ENCODE data around the gene RNF41.

The RNF41 gene

DNA sequence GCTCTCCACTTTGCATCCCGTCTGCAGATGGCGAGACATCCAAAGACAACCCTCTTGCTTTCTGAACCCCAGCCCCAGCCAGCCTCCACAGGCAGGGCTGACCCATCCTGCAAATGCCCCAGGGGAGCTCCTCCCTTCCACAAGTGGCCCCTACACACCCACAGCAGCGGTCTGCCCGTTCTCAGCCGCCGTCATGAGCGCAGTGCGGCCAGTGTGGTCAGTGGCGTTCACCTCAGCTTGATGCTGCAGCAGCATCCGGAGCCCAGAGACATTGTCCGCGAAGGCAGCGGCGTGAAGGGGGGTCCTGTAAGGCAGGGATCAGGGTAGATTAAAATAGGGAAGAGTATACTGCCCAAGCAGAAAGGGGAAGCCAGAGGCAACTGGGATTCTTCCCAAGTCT is 22.8 kb upstream of the RNF41 start:
- DNase-seq (ENCODE audit: low spot score): no peak
- TF ChIP-seq CTCF (IDR thresholded peaks at IDR 0.05; ENCODE audit: extremely low read depth, insufficient read depth, missing control alignments): no peak
- in situ Hi-C loops (cut with MboI; ENCODE audit: low pct_unique_long_range_greater_than_20kb, low sequenced_read_pairs, unreplicated experiment): no loop called here

DNA sequence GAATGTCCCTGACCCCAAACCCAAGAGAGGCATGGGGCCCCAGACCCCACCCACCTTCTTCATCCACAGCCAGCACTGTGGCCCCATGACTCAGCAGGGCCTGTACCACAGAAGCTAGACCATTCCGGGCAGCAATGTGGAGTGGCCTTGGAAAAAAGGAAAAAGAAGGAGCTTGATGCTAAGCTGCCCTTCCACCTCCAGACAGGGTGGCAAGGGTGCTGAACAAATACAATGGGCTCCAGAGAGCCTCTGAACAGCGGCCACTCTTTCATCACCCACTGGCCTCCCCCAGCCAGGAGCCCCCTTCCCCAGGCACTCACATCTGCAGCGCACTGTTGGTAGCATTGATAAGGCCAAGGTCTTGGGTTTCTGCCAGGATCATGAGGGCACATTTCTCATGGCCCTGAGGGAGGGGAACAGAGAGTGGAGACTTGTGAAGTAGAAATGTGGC is 22.0 kb upstream of the RNF41 start:
- in situ Hi-C loops (cut with MboI; ENCODE audit: low pct_unique_long_range_greater_than_20kb, low sequenced_read_pairs, unreplicated experiment): no loop called here
- no peak for TF ChIP-seq CTCF (IDR thresholded peaks at IDR 0.05; ENCODE audit: extremely low read depth, insufficient read depth, missing control alignments)
- DNase-seq (ENCODE audit: low spot score): no peak

DNA sequence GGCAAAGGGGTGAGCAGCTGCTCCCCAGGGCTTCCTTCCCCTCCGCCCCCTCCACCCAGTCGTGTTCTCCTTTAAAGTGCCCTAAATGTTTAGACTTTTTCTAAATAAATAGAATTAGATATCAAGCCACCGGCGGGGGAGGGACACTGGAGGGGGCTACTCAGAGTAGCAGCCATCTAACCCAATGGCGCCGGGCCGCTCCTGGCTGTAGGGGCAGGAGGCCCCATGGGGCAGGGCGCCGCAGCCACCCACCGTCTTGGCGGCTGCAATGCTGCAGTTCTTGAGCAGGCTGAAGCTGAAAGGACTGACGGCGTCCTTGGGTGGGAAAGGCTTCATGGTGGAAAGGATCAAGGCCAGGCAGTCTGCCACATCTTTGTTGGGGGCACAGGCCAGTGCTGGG is 21.3 kb upstream of the RNF41 start:
- in situ Hi-C loops (cut with MboI; ENCODE audit: low pct_unique_long_range_greater_than_20kb, low sequenced_read_pairs, unreplicated experiment): no loop called here
- DNase-seq (ENCODE audit: low spot score): no peak
- no peak for TF ChIP-seq CTCF (IDR thresholded peaks at IDR 0.05; ENCODE audit: extremely low read depth, insufficient read depth, missing control alignments)

DNA sequence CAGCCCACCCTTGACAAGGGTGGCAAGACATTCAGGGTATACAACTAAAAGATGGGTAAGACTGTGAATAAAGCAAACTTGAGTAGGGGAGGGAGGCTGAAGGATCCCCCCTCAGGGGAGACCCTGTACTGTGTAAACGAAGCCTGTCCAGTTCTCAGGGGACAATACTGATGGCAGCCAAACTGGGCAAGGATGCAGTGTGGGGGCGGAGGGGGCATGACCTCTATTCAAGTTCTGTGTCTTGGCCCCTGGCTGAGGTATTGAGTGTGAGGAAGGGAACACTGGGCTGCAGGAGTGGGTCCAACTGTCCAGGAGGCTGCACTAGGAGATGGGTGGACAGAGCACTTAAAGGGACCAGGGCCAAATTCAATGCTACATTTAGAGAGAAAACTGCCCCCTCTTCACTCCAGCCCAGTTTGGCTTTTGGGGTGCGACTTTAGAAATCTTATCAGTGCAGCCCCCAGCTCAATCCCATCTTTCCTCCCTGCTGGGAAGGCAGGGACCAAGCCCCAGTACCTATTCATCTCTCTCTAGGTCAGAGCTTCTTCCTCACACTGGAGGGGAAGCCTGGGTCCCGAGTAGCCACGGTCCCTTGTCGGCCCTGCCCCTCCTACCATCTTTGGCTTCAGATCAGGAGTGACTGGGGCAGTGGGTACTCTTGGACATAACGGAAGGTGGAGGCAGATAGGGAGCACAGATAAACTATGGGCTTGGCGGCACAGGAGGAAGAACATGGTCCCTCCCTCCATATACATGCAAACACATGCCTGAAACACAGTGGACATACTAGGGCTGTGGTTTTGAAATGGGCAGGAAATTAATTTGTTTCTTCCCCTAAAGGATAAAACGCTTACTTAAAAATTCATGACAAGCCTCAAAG is 19.9 kb upstream of the RNF41 start:
- in situ Hi-C loops (cut with MboI; ENCODE audit: low pct_unique_long_range_greater_than_20kb, low sequenced_read_pairs, unreplicated experiment): no loop called here
- DNase-seq (ENCODE audit: low spot score): no peak
- no peak for TF ChIP-seq CTCF (IDR thresholded peaks at IDR 0.05; ENCODE audit: extremely low read depth, insufficient read depth, missing control alignments)

DNA sequence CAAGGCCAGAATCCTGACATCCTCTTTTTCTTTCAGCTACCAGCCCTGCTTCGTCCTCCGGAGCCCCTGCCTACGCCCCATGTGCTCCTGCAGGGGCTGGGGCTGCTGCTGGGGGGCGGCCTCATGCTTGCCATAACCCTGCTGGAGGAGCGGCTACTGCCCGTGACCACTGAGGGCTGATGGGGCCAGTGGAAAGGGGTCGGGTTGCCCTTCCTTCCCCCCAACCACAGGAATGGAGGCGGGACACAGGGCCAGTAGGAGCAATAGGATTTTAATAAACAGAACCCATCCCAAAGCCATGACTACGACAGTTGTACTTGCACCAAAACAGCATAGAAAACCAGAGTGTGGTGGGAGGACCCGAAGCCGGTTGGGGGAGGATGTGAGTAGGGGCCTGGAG is 15.8 kb upstream of the RNF41 start:
- in situ Hi-C loops (cut with MboI; ENCODE audit: low pct_unique_long_range_greater_than_20kb, low sequenced_read_pairs, unreplicated experiment): no loop called here
- TF ChIP-seq CTCF (IDR thresholded peaks at IDR 0.05; ENCODE audit: extremely low read depth, insufficient read depth, missing control alignments): no peak
- no peak for DNase-seq (ENCODE audit: low spot score)

GRCh38 chr12:56236985-56237384 is 15.3 kb upstream of the RNF41 start:
- no peak for DNase-seq (ENCODE audit: low spot score)
- no peak for TF ChIP-seq CTCF (IDR thresholded peaks at IDR 0.05; ENCODE audit: extremely low read depth, insufficient read depth, missing control alignments)
- in situ Hi-C loops (cut with MboI; ENCODE audit: low pct_unique_long_range_greater_than_20kb, low sequenced_read_pairs, unreplicated experiment): no loop called here
